Panc1 (cell line): ENCODE data around the gene AKAP12.

ENCODE experiments used
- CTCF ChIP-seq: fragments of 450-650 bp; IDR thresholded peaks from 2 replicates; pipeline ENCODE4 v1.5.1; 2017; ENCODE audit warnings: mild to moderate bottlenecking
- REST ChIP-seq, 2 experiments: IDR thresholded peaks; 2 replicates each; pipeline ENCODE4 v1.6.1; 2011 to 2012; ENCODE audit warnings: low read depth in 2 of 2, control low read depth in 1 of 2, low read length in 1 of 2, mild to moderate bottlenecking in 1 of 2, moderate library complexity in 1 of 2; ENCODE audit not compliant: insufficient read depth in 1 of 2
- SIN3A ChIP-seq: IDR thresholded peaks from 2 replicates; pipeline ENCODE4 v1.6.1; 2012; ENCODE audit warnings: low read depth, mild to moderate bottlenecking, low read length, moderate library complexity, borderline replicate concordance; ENCODE audit not compliant: insufficient read depth

- TF ChIP-seq CTCF (no peak), REST (IDR thresholded peaks at IDR 0.05; ENCODE audit: insufficient read depth in 1 of 2, low read depth in 2 of 2, low read length in 1 of 2) (no peak), SIN3A (no peak)
Observed at GRCh38 chr6:151388997-151389617, 149.3 kb downstream of the AKAP12 start.
